Measurements from ENCODE around the gene IGF1.

The IGF1 gene

DNA sequence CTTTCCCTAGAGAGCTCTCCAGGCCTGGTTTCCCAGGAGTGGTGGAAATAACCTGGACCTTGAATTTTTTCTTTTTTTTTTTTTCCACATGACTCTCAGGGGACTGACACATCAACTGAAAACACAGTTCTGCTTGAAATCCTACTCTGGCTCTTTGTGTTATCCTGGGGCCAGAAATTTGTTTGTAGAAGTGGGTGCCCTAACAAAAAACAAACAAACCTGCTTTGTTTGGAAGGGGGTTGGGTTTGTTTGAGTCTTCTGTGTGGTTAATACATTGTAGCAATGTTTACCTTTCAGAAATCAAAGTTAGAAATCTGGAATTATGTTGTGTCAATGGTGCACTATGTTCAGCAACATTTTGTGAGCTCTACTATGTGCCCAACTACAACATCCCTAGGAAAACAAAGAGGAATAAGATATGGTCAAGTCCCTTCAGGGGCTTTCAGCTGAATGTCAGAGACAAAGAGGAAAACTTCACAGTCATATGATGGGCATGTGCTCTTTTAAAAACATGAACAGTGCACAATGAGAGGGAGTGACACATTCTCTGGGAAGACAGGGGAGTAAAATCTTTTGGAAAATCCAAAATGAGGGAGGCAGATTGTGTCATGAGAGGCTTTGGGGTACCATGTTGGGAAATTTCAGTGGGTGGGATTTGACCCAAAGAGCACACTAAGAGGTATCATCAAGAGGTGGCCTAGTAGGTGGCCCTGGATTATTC lies 1.5 kb upstream of the IGF1 start:
- Mint-ChIP-seq H3K27ac (no peak overlapping the region), H3K36me3 (ENCODE audit: low read depth) (no peaks in the 10 kb centered on the region), H3K4me1 (ENCODE audit: low read depth) (peaks cover 22% of the 10 kb centered on the region), H3K27me3 (peaks cover 4% of the 10 kb centered on the region), H3K9me3 (peaks cover 9% of the 10 kb centered on the region), H3K4me3 (no peak overlapping the region)
- intact Hi-C loops (cut with micrococcal nuclease): no loop called here

DNA sequence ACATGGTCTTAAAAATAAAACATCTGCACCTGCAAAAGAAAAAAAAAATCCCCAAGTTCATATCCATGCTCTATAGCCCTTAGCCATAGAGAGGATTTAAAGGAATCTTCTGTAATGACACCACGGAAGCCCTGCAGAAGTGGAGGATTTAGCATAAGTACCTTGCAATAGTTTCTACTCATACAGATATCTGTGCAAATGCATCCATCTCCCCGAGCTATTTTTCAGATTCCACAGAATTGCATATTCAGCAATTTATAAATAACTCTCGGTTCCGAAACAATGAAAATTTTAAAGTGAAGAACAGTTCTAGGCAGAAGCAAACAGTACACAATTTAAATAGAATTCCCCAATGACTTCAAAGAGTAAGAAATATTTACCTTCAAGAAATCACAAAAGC lies 424 bp downstream of the IGF1 start:
- H3K27ac Mint-ChIP-seq: no peak overlapping the region
- H3K27me3 Mint-ChIP-seq: peaks cover 13% of the 10 kb centered on the region
- H3K4me1 Mint-ChIP-seq (ENCODE audit: low read depth): peaks cover 22% of the 10 kb centered on the region
- H3K4me3 Mint-ChIP-seq: no peak overlapping the region
- no peaks in the 10 kb centered on the region for H3K36me3 Mint-ChIP-seq (ENCODE audit: low read depth)
- intact Hi-C loops (cut with micrococcal nuclease): no loop called here
- H3K9me3 Mint-ChIP-seq: peaks cover 9% of the 10 kb centered on the region

DNA sequence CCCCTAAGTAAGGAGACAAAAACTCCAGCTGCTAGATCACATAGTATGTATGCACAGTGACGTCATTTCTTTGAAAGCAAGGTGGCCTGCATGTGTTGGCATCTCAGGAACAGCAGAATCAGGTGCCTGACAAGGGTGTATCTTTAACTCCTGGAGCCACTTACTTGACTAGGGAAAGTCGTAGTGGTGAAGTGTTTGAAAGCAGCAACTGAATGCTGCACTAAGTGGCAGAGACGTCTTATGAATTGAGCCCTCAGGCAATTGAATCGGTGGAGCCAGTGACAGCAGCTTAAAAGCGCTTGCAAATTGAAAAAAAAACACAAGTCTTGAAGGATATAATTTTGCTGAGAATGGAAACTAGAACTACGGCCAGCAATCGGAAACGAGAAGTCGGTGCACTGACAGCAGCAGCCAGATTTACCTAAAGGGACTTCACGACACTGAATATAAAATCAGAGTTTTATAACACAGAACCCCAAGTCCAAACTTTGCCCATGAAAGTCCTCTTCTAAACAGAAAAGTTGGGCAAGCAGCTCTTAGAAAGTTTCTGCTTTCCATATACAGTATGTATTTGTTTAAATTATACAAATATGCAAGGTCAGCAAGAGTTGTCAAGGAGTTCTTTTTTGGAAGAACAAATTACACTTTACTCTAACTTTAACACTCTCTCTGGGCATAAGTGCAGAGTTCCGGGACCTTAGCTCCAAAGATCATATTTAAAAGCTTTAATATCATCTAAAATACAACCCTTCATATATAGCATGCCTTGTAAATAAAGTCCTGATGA lies 1.1 kb downstream of the IGF1 start:
- intact Hi-C loops (cut with micrococcal nuclease): no loop called here
- Mint-ChIP-seq H3K27ac (no peak overlapping the region), H3K36me3 (ENCODE audit: low read depth) (no peaks in the 10 kb centered on the region), H3K4me3 (no peak overlapping the region), H3K27me3 (peaks cover 14% of the 10 kb centered on the region), H3K4me1 (ENCODE audit: low read depth) (peaks cover 22% of the 10 kb centered on the region), H3K9me3 (peaks cover 9% of the 10 kb centered on the region)

DNA sequence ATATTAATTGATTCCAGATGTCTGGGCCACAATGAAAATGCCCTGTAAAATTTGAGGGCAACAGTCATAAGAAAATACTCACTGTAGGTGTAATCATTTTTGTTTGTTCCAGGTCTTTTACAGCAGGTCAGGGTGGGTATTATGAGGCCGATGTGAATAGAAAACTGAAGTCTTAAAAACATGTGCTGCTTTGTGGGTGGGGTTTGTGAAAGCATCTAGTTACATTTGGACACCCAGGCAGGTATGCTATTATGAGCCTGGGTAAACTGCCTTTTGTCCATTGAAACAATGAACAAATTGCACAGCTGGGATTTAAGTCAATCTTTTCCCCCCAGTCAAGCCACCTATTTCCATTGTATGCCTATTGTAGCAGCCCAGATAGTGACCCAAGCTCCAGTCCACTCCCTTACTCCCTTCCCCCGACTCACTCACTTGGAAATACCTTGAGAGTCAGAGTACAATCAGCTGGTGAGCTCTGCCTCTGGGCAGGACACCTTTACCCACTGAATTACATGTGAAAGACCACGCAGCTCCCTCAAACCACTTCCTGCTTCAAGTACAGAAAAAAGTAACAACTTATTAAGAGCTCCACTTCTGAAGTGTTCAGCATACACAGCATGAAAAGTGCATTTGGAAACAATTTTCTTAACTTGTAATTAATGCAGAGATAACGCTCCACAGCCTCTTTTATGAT lies 1.8 kb downstream of the IGF1 start:
- Mint-ChIP-seq H3K4me3 (no peak overlapping the region), H3K27me3 (peaks cover 14% of the 10 kb centered on the region), H3K4me1 (ENCODE audit: low read depth) (peaks cover 17% of the 10 kb centered on the region), H3K27ac (no peak overlapping the region), H3K9me3 (peaks cover 9% of the 10 kb centered on the region), H3K36me3 (ENCODE audit: low read depth) (no peaks in the 10 kb centered on the region)
- intact Hi-C loops (cut with micrococcal nuclease): no loop called here

DNA sequence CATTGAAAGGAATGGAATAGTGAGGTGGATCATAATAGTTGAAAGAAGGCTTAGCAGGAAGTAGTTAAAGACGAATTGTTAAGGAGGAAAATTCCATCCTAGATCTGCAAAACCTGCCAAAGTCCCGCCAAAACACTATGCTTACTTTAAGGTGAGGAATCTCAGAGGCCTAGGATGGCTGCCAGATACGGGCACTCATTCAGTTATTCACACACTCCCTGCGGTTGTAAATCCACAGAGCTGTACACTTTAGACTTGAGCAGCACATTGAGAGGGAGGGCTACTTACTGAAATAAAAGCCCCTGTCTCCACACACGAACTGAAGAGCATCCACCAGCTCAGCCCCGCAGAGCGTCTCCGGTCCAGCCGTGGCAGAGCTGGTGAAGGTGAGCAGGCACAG lies 5.0 kb downstream of the IGF1 start:
- no peaks in the 10 kb centered on the region for H3K36me3 Mint-ChIP-seq (ENCODE audit: low read depth)
- H3K27ac Mint-ChIP-seq: no peak overlapping the region
- intact Hi-C loops (cut with micrococcal nuclease): no loop called here
- no peaks in the 10 kb centered on the region for H3K9me3 Mint-ChIP-seq
- H3K4me1 Mint-ChIP-seq (ENCODE audit: low read depth): peaks cover 9% of the 10 kb centered on the region
- no peak overlapping the region for H3K4me3 Mint-ChIP-seq
- H3K27me3 Mint-ChIP-seq: peaks cover 12% of the 10 kb centered on the region

DNA sequence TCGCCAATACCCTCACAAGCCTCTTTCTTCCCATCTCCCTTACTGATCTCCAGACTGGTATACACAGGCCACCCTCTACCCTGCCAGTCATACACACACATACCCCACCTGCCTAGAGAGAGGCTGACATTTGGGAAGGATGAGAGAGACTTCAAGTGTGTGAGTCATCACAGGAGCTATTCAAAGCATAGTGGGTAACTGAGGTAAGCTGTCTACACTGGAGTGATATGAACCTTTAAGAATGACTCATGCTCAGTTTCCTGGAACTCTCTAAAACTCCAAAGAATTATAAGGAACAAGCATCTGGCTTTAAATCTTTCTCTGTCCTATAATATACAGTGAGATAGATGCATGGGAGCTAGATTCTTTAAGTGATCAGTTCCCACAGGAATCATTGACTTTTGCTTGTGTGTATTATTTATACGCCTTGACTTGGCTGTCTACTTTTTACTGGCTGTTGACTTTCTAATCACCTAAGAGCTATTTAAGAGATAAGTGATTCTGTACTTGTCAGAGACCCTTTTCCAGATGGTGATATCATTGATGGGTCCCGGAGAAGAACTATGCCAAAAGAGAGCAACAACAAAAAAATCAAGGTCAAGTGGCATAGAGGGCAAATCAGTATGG lies 5.8 kb downstream of the IGF1 start:
- no peaks in the 10 kb centered on the region for H3K9me3 Mint-ChIP-seq
- no peak overlapping the region for H3K4me3 Mint-ChIP-seq
- H3K27me3 Mint-ChIP-seq: peaks cover 12% of the 10 kb centered on the region
- no peak overlapping the region for H3K27ac Mint-ChIP-seq
- H3K36me3 Mint-ChIP-seq (ENCODE audit: low read depth): no peaks in the 10 kb centered on the region
- peaks cover 9% of the 10 kb centered on the region for H3K4me1 Mint-ChIP-seq (ENCODE audit: low read depth)
- intact Hi-C loops (cut with micrococcal nuclease): no loop called here

DNA sequence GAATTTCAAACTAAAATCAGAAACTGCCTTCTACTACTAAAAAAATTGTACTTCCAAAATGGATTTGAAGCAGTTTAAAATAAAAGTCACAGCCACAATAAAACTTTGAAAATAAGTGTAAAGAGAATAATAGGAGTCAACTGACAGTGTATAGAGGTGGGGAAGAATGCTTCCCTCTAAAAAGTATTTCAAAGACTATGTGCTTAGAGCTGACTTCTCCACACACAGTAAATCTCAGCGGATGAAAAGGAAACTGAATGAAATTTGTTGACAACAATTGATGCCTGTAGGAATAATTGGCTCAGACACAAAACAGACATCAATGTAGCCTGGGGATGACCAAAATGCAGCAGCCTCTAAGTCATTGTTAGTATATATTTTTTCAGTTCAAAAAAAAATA lies 7.9 kb downstream of the IGF1 start:
- Mint-ChIP-seq H3K27ac (no peak overlapping the region), H3K36me3 (ENCODE audit: low read depth) (no peaks in the 10 kb centered on the region), H3K4me1 (ENCODE audit: low read depth) (peaks cover 9% of the 10 kb centered on the region), H3K4me3 (no peak overlapping the region), H3K27me3 (peaks cover 17% of the 10 kb centered on the region), H3K9me3 (no peaks in the 10 kb centered on the region)
- intact Hi-C loops (cut with micrococcal nuclease): no loop called here

DNA sequence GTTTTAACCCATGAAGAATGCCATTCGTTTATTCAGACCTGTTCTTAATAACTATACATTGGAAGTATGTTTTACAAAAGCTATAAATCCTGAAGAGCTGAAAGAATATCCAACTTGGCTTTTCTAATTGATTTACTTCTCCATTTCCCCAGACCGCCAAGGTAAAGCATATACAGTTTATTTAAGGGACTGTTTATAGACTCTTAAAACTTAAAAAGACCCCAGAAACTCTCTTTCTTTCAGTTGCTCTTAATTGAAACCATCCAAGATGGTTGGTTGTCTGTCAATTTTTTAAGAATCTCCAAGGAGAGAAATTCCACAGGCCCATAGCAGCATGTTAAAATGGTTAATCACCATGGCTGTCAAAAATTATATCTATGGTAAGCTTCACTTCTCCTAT lies 8.8 kb downstream of the IGF1 start:
- Mint-ChIP-seq H3K4me3 (no peak overlapping the region), H3K27ac (no peak overlapping the region), H3K9me3 (no peaks in the 10 kb centered on the region), H3K4me1 (ENCODE audit: low read depth) (peaks cover 9% of the 10 kb centered on the region), H3K27me3 (peaks cover 20% of the 10 kb centered on the region), H3K36me3 (ENCODE audit: low read depth) (no peaks in the 10 kb centered on the region)
- intact Hi-C loops (cut with micrococcal nuclease): no loop called here

DNA sequence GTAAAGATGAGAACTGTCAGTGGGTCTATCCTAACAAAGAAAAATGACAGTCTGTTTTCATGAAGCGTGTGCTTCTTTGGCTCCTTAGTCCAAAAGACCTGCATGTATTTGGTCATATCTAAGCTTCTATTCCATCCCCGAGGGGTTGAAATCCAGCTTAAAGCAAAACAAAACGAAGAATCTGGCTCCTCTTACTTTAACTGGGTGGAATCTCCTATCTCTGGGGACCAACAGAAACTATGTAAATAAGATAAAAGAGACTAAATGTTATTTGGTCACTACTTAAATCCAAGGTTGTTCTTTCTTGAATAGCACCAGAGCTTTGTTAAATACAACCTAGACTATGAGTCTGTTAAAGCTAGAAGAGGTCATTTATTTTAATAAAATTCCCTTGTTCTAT lies 9.4 kb downstream of the IGF1 start:
- peaks cover 17% of the 10 kb centered on the region for H3K27me3 Mint-ChIP-seq
- H3K4me3 Mint-ChIP-seq: no peak overlapping the region
- H3K36me3 Mint-ChIP-seq (ENCODE audit: low read depth): no peaks in the 10 kb centered on the region
- peaks cover 9% of the 10 kb centered on the region for H3K4me1 Mint-ChIP-seq (ENCODE audit: low read depth)
- intact Hi-C loops (cut with micrococcal nuclease): no loop called here
- H3K9me3 Mint-ChIP-seq: no peaks in the 10 kb centered on the region
- no peak overlapping the region for H3K27ac Mint-ChIP-seq

DNA sequence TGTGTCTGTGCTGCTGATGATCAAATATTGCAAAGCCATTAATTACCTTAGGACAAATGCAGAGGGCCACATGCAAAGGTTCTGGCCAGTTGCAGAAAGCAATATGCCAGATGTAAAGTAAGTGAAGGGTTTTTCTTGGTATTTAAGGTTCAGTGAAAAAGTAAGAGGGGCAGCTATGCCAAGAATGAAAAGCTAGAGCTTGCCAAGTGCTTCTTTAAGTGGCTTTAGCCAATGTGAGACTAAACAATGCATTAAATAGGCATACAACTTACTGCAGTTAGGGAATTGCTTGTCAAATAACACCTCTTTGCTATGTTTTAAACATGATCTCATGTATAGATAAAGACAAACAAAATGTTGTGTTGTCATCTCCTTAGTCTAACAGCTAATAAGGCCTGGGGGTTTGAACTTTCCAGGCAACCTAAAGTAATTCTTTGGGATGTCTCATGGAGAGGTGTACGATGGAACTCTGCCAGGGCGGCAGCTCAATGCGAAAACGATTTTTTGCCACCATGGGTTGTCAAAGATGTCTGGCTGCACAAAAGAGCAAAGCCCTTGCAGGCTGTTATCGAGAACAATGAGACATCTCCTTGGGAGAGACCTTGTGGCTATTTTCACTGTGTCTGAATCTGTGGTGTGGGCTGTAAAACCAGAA lies 12.0 kb downstream of the IGF1 start:
- no peaks in the 10 kb centered on the region for H3K36me3 Mint-ChIP-seq (ENCODE audit: low read depth)
- no peak overlapping the region for H3K4me3 Mint-ChIP-seq
- H3K9me3 Mint-ChIP-seq: no peaks in the 10 kb centered on the region
- H3K27me3 Mint-ChIP-seq: peaks cover 9% of the 10 kb centered on the region
- no peaks in the 10 kb centered on the region for H3K4me1 Mint-ChIP-seq (ENCODE audit: low read depth)
- no peak overlapping the region for H3K27ac Mint-ChIP-seq
- intact Hi-C loops (cut with micrococcal nuclease): no loop called here

DNA sequence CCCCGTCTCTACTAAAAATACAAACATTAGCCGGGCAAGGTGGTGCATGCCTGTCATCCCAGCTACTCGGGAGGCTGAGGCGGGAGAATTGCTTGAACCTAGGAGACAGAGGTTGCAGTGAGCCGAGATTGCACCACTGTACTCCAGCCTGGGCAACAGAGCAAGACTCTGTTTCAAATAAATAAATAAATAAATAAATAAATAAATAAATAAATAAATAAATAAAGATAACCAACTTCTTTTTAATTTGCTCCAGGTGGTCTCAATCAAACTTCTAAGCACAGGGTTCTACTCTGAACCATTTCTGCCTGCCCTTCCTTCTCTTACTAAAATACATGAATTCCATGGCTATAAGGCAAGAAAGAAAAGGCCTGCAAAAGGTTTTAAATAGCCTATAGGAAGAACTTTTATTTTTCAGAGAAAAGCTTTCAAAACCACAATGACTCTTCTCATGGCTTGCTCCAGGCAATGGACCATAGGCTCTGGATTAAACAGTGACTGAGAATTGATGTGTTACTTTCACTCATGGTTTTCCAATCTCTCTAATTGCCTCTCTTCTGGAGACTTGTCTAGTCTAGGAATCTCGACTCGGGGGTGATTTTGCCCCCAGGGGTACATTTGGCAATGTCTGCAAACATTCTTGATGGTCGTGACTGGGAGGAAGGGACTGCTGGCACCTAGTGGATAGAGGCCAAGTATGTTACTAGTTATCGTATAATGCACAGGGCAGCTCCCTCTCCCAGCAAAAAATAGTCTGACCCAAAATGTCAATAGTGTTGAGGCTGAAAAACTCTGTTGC lies 14.4 kb downstream of the IGF1 start:
- Mint-ChIP-seq H3K9me3 (no peaks in the 10 kb centered on the region), H3K4me1 (ENCODE audit: low read depth) (no peaks in the 10 kb centered on the region), H3K36me3 (ENCODE audit: low read depth) (no peaks in the 10 kb centered on the region), H3K4me3 (no peak overlapping the region), H3K27ac (no peak overlapping the region), H3K27me3 (peaks cover 8% of the 10 kb centered on the region)
- intact Hi-C loops (cut with micrococcal nuclease): no loop called here

DNA sequence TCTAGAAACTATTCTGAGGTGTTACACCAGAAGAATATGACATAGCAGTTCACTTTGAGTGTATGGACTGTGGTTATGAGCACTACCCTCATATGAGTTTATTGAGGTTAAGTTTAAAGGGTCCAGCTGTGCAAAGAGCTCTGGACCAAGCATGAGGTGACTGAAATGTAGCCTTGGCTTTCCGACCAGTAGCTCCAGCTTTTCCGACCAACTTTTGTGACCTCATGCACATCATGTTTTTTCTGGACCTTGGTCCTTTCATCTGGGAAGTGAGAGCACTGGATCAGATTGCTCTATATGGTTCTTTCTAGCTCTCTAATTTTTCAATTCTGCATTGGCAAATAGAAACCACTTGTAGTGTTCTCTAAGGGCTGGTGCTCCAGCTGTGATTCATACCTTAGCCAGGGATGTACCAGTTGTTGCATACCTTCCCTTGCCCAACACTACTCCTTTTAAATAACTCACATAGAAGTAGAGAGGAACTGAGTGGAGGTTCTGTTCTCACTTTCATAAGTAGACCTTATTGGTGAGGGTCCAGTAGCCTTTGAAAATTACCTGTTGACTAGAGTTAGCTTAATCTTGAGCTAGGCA lies 16.6 kb downstream of the IGF1 start:
- no peak overlapping the region for H3K4me3 Mint-ChIP-seq
- intact Hi-C loops (cut with micrococcal nuclease): no loop called here
- H3K27me3 Mint-ChIP-seq: peaks cover 8% of the 10 kb centered on the region
- H3K27ac Mint-ChIP-seq: no peak overlapping the region
- H3K36me3 Mint-ChIP-seq (ENCODE audit: low read depth): no peaks in the 10 kb centered on the region
- no peaks in the 10 kb centered on the region for H3K4me1 Mint-ChIP-seq (ENCODE audit: low read depth)
- H3K9me3 Mint-ChIP-seq: no peaks in the 10 kb centered on the region
